Fibroblast of peridontal ligament (primary cell): ENCODE data around the gene CEP57.
"Not testable (repeated sequence)": the region's sequence is repeated elsewhere in the genome, so short reads cannot be mapped to it uniquely, and the experiment has no call there.

ENCODE experiments used
- DNase-seq: peaks from one replicate; pipeline ENCODE4 v3.0.0-alpha.2; 2010; ENCODE audit errors: extremely low read depth

Gene CEP57

DNA sequence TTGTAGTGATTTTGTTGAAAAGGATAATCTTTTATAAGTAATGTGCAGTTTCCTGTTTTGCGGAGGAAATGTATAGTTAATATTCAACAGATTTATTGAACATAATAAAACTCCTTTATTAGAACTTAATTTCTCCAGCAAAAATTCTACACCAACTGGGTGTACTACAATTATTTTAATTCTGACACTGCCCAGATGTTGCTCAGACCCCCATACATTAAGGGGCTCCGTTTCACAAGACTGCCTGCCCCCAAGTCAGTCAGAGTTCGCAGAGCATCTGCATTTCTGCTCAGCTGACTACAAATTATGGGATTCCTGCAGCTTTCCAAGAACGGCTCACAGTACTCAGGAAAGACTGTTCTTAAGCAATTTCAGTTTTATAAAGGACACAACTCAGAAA, 6.2 kb downstream of the CEP57 start:
- no peak for DNase-seq

DNA sequence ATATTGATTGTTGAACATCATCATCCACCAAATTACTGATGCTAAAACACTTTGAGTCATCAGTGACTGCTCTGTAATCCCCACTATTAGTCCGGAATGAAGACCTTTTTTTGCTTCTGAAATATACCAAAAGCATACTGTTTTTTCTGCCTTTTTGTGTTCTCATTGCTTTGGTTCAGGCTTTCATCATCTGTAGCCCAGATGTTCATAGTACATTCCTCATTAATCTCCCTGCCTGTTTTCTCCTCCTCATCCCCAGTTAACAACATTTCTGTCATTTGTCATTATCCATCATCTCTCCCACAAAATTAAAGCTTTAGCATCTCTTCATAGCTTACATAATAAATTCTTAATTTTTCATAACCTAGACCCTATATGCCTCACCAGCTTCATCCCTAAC, 9.2 kb downstream of the CEP57 start:
- DNase-seq, result no peak

DNA sequence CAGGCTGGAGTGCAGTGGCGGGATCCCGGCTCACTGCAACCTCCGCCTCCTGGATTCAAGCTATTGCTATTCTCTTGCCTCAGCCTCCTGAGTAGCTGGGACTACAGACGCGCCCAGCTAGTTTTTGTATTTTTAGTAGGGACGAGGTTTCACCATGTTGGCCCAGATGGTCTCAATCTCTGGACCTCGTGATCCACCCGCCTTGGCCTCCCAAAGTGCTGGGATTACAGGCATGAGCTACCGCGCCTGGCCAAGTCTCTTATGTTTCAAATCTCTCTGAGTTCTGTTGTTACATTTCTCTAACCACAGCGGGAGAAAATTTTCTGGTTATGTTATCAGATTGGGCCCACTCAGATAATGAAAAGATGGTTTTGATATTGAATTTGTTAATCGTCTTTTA, 10.1 kb downstream of the CEP57 start:
- no peak for DNase-seq

DNA sequence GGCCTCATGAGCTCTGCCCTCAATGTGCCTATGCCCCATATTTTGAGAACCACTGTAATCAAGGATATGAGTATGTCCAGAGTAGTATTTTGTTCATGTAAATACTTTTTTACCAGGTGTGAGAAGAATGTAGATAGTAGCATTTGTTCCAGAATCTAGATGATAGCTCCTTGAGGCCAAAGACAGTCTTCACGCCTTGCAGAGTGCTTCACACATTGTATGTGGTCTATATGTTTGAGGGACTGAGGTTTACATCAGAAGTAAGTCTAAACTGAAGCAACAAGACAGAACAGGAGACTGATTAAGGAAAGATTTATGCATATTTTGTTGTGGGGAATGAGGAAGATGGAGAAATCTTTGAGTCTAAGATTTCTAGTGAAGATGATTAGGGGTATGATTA, 12.5 kb downstream of the CEP57 start:
- DNase-seq, result no peak

DNA sequence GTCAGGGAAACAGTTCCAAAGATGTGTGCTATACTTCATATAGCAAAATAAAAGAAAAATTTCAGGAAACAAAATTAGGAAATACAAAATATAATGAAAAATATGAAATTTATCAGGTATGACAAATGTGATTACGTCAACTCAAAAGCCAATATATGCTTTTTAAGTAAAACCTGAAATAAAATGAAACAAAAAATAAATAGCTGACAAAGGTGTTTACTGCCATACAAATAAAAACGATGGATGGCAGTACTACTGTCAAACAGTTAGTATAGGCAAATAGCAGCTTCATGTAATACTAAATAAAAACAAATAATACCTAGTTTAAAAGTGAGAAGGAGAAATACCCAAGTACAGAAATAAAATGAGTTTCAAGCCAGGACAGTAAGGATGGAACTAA, 13.7 kb downstream of the CEP57 start:
- no peak for DNase-seq

DNA sequence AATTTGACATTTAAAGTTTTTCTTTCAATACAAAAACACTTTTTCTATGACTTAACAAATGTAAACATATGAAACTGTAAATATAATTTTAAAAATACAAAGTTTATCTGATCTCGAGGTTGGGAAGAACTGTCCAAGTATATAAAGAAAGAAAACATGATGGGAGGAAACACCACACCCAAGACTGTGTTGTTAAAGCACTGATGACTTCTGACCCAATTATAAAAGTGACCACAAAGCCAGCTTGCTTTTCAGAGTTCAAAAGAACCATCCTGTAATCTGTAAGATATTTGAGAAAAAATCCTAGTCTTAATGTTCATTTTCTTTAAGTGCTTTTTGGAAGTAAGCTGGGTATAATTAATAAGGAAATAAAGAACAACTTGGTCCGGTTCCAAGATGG, 15.6 kb downstream of the CEP57 start:
- DNase-seq, result no peak

DNA sequence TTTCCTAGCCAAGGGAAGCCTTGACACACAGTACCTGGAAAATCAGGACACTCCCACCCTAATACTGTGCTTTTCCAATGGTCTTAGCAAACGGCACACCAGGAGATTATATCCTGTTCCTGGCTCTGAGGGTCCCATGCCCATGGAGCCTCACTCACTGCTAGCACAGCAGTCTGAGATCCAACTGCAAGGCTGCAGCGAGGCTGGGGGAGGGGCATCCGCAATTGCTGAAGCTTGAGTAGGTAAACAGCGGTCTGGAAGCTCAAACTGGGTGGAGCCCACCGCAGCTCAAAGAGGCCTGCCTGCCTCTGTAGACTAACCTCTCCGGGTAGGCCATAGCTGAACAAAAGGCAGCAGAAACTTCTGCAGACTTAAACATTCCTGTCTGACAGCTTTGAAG, 16.2 kb downstream of the CEP57 start:
- not testable (repeated sequence) for DNase-seq

DNA sequence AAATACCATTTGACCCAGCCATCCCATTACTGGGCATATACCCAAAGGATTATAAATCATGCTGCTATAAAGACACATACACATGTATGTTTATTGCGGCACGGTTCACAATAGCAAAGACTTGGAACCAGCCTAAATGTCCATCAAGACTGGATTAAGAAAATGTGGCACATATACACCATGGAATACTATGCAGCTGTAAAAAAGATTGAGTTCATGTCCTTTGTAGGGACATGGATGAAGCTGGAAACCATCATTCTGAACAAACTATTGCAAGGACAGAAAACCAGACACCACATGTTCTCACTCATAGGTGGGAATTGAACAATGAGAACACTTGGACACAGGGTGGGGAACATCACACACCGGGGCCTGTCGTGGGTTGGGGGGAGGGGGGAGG, 20.8 kb downstream of the CEP57 start:
- DNase-seq, result not testable (repeated sequence)

DNA sequence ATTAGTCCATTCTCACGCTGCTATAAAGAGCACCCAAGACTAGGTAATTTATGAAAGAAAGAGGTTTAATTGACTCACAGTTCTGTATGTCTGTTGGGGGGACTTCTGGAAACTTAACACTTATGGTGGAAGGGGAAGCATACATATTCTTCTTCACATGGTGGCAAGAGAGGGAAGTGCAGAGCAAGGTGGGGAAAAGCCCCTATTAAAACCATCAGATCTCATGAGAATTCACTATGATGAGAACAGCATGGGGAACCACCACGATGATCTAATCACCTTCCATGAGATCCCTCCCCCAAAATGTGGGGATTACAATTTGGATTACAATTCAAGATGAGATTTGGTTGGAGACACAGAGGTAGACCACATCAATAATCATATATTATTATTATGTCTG, 25.7 kb downstream of the CEP57 start:
- DNase-seq, result no peak

DNA sequence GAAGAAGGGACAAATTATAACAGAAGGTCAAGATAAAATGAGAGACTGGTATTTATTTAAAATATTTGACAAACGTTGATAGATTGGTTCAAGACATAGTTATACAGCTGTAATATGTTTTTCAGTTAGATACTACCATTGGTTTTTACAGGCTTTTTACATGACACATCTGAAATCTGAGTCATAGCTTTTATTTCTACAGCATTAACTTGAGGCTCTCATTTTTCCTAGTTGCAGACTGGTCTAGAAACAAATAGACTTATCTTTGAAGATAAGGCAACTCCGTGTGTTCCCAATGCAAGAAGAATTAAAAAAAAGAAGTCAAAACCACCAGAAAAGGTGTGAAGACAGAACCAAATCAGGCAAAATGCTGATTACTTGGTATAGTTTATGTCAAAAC, 31.3 kb downstream of the CEP57 start:
- DNase-seq, result peak; percentile 63

DNA sequence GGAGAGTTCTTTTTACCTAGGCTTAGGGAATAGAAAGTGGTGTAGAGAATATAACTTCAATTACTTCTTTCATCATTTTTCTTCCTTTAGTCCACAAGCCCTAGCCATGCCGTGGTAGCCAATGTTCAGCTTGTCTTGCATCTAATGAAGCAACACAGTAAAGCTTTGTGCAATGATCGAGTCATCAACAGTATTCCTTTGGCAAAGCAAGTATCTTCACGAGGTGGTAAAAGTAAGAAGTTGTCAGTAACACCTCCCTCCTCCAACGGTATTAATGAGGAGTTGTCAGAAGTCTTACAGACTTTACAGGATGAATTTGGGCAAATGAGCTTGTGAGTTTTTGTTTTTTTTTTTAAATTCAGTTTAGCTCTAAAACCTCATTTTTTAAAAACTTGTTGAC, 37.4 kb downstream of the CEP57 start:
- DNase-seq, result peak; percentile 44

DNA sequence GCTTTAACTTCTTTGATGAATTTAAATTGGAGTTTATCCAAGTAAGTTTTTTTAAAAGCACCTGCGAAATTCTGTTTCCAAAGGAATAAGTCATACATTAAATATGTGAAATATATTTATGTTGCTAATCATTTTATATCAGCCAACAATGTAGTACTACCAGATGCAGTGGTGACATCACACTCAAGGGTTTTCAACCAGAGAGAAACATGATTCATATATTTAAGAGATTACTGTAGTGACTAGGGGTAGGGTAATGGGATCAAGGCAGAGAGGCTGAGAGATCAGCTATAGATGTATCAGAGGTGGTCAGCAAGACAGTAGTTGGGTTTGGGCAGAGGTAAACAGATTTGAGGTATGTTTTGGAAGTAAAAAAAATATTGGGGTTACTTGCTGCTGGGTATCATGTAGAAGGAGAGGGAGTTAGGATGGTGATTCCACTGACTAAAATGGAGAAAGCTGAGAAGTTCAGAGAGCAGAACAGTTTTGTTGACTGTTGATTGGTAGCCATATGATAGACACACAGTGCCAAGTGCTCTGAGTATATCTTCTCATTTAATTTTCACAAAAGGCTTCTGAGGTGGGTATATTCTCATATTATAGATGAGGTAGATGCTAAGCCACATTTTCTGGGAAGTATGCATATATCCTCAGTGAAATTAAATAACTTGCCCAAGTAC, 39.4 kb downstream of the CEP57 start:
- peak; percentile 65 for DNase-seq

DNA sequence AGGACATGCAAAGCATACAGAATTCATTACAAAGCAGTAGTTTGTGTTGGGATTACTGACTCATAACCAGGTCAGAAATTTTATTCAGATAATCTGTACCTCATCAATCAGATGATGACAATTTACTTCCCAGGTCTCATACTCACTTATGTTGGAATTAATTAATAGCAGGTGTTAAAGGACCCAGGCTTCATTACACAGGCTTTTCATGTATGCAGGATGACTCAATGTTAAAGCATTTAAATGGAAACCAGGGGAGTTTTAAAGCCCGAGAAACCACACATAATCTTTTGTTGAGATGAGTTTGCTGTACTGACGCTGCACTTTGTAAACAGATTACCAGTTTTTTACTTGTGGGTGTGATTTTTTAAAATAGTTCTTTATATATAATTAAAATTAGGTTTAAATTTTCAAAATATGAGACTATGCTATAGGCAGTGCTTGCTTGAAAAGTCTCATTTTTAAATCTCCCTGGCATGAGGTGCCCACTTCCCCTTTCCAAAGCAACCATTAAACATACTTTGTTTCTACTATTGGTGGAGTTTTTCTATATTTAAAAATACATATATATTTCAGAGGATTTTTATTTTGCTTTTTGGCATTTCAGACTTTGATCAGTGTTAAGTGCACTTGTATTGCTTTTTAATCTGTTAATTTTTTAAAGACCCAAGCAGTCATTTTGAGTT, 41.0 kb downstream of the CEP57 start:
- DNase-seq, result peak; percentile 91

DNA sequence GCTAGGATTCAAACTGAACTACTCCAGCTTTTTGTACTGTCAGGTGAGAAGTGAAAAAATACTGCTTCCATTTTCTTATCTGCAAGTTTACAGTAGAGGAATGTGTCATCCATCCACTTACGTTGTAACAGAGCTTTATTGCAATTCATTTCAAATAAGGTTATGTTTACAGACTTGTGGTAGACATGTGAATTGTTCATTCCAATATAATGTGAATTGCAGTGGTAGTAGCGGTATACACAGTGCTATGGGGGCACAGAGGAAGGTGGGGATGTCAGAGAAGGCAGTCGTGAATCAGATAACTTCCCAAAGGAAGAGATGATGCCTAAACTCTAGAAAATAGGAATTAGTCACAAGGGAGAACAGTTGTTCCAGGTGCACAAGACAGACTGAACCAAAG, 42.5 kb downstream of the CEP57 start:
- DNase-seq, result peak; percentile 47

DNA sequence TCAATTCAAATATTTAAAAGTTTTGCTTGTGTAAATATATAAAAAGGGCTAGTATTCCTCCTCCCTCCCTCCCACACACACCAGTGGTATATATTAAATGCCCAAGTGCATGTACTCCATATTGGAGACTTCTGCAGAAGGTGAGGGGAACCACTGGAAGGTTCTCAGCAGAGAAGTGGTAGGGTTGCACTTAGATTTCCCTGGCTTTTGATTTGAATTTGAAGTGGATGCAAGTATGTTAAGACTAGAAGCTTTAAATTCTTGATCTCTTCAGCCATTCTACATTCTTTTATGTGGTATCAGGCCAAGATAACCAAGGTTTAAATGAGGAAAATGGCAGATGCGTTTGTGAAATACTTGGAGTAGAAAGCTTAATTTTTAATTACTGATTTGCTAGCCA, 43.1 kb downstream of the CEP57 start:
- no peak for DNase-seq

DNA sequence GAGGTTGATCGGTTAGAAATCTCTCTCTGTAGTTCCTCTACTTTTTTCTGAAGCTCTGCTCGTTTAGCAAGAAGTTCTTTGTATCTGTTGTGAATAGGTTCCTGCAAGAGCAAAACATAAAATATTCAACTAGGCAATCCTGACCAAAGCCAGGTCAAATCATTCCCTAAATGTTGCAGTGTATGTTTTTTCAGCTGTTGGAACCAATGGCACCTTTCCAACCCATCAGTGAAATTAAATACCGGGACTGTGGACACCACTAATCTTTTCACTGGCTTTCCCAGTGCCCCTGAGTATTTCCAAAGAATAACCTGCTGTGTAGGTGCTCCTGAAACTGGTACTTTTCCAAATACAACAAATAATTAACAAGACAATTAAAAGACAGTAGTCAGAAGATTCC, 45.1 kb downstream of the CEP57 start:
- peak; percentile 63 for DNase-seq

DNA sequence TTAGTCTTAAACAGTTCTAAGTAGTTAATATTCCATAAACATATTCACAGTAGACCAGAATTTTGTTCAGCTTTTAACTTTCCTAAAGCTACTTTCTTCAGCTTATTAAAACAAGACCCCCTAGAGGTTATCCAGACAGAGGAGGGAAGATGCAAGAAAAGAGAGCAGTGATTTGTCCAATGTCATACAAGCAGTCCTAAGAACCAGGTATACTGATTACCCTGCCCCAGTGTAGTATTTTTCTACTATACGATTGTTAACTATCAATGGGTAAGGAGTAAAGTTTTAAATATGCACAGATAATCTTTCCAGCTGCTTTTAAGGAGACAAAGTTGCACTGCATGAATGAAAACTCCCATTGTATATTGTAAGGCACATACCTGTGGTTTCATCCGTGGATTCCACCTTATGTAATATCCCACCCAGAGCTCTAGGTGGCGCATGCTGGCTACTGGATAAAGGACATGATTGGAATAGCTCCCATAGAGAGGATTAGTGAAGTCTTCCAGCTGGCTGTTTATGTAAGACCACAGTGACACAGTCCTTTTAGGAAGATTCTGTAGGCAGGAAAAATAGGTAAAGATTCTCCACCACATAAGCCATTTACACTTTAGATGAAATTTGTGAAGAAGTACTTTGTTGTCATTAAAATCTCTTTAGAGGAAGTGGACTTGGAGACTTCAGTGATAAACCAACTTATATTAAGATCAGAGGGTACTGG, 45.6 kb downstream of the CEP57 start:
- DNase-seq, result peak; percentile 96

DNA sequence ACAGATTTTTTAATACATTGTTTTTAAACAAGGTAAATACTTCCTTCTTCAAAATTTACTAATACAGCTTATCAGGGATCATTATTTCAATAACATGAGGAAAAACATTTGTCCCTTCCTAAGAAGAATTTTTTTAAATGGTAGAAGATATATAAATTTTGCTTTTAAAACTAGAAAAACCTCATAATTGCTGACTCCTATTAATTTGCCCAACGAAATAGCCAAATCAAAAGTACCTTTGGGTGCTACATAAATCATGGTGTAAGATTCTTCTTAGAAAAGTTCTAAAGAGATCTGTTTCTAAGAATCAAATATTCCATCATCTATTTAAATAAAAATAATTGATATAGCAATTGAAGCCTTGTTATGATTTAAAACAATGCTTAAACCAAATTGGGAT, 54.9 kb downstream of the CEP57 start:
- no peak for DNase-seq

DNA sequence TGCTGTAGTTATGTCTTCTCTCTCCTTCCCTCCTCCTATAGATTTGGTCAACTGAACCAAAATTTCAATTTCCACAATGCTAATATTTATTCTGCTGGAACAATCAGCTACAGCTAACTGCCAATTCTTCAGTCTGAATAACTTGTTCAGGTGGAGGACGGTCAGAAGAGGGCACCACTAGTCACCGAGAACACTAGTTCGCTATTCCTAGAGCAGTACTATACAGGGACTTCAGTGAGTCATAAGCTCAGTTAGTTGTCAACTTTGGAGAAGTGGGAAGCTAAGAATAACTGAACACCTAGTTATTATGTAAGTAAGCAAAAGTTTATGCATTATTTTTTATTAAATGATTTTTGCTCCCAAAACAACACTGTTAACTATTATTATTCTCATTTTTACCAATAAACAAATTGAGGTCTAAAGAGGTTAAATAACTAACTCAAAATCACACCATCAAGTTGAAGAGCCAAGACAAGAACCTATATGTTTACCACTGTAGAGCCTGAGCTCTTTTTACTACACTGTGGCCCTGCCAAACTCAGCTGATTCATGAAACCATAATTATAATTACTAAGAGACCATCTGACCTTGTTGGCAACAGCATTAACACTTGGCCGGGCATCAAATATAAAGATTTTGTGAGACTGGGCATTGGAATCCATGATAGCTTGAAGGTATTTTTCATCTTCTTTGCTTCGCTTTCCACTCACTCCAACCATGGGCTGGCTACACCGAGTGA, 59.0 kb downstream of the CEP57 start:
- peak; percentile 93 for DNase-seq

DNA sequence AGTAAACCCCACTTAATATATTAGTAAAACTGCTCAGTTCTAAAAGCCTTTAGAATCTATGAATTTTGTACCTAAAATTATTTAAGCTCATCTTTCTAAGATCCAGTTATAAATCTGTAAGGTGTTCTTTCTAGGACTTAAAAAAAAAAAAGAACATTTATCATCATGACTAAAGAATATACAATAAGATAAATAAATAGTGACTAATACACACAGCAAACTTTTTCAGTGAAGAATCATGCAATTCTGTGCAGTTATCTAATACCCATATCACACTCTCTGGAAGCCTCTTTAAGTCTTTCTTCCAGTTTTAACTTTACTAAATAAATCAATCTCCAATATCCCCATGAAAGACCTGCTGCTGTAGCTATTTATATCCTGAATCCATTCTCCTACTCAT, 59.8 kb downstream of the CEP57 start:
- DNase-seq, result no peak

DNA sequence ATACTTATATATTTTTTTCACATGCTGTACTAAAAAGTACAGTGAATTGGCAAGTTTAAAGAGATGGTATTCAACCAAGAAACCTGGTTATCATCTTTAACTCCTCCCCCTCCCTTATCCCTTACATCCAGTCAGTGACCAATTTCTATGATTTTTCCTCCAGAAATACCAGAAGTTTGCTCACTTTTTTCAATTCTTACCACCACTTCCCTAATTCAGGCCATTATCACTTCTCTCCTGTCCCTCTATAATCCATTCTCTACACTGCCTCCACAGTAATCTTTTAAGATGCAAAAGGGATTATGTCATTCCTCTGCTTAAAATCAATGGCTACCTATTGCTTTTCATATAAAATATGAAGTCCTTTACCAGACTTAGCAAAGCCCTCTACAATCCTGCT, 62.8 kb downstream of the CEP57 start:
- no peak for DNase-seq

DNA sequence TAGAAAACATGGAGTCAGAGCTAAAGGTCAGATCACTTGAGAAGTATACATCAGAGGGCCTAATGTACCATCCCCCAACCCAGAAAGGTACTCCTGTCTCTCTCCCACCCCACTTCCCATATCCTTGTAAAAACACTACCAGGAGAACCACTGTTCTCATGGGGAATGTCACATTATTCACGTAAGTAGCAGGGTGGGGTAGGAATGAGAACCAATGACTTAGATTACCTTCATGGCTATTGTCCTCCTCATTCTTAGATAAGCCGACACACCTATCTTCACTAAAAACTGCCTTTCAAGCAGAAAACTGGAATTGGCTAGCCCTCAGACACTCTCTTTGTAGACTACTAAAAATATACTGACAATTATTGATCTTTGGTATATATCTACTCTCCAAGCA, 63.6 kb downstream of the CEP57 start:
- no peak for DNase-seq
